ENCODE measurements around the gene SLC39A6.
"Not testable (repeated sequence)": the region's sequence is repeated elsewhere in the genome, so short reads cannot be mapped to it uniquely, and the experiment has no call there.

- TF ChIP-seq CTCF (IDR thresholded peaks at IDR 0.05; ENCODE audit: extremely low read depth in 1 of 2, insufficient read depth in 1 of 2, low read depth in 1 of 2, low read length in 2 of 2); POLR2AphosphoS5 (IDR thresholded peaks at IDR 0.05; ENCODE audit: insufficient read depth, low read depth, low read length); POLR2A (IDR thresholded peaks at IDR 0.05; ENCODE audit: low read depth, low read length): not testable (repeated sequence)
These were observed 12.4 kb downstream of the SLC39A6 start for GRCh38 chr18:36116771-36117170.
